Heart right ventricle (tissue), 16 donors: ENCODE results near the gene CCDC126. TPM values are rescaled to one million over a fixed set of nuclear protein-coding genes. Genes with fewer than 3 reads are reported as not detected.

Experiments used
- ATAC-seq, 8 donors: fragments of 200-7000 bp; cut with Tn5 transposase; one replicate each; pipeline ENCODE4 v1.9.1; 2020; ENCODE audit warnings: mild to moderate bottlenecking in 8 of 8, moderate library complexity in 8 of 8, moderate number of reproducible peaks in 1 of 8
- DNase-seq, 2 donors: peaks; one replicate each; pipeline ENCODE4 v3.0.0-alpha.2; 2020
- H3K27ac ChIP-seq, 10 donors: fragments of 200-600 bp; sonication (generic) in 2 of 10; one replicate each; pipeline versions ENCODE4 v1.5.0 to v1.8.0; 2020 to 2022; ENCODE audit warnings: mild to moderate bottlenecking in 3 of 10
- H3K27me3 ChIP-seq, 7 donors: fragments of 200-600 bp; one replicate each; pipeline ENCODE4 v1.8.0; 2021 to 2022; ENCODE audit warnings: mild to moderate bottlenecking in 2 of 7
- H3K36me3 ChIP-seq, 9 donors: fragments of 200-600 bp; sonication (generic) in 1 of 9; one replicate each; pipeline versions ENCODE4 v1.5.0 to v1.8.0; 2020 to 2022; ENCODE audit warnings: mild to moderate bottlenecking in 2 of 9
- H3K4me1 ChIP-seq, 9 donors: fragments of 200-600 bp; sonication (generic) in 1 of 9; one replicate each; pipeline versions ENCODE4 v1.5.0 to v1.8.0; 2020 to 2022; ENCODE audit warnings: mild to moderate bottlenecking in 4 of 9
- H3K4me3 ChIP-seq, 10 donors: fragments of 200-600 bp; sonication (generic) in 2 of 10; one replicate each; pipeline versions ENCODE4 v1.5.0 to v1.8.0; 2020 to 2022; ENCODE audit warnings: mild to moderate bottlenecking in 7 of 10, moderate library complexity in 2 of 10
- H3K9me3 ChIP-seq, 11 donors: fragments of 200-600 bp in 10 of 11; sonication (generic) in 2 of 11; one replicate each; pipeline versions ENCODE4 v1.5.0 to v1.8.0; 2013 to 2022; ENCODE audit warnings: mild to moderate bottlenecking in 2 of 11, control low read depth in 1 of 11, moderate library complexity in 1 of 11
- WGBS, 2 donors: extraction: QIAGEN DNeasy Blood & Tissue Kit; methylation state at CpG; one replicate each; pipeline ENCODE4 v1.1.7; 2013; ENCODE audit warnings: inconsistent platforms in 1 of 2; 5-methylcytosine and 5-hydroxymethylcytosine counted together
- intact Hi-C, 10 donors: fragments of 100-400 bp; cut with DNase I; formaldehyde crosslinking; loops; one replicate each; pipeline versions ENCODE4 v1.11.1 to v1.14.2; 2022
- polyA plus RNA-seq, 2 donors: library from polyadenylated mRNA; stranded (reverse); fragments of 200-250 nt; gene quantifications; one replicate each; pipeline ENCODE4 v1.2.3, GENCODE V29; 2013
- total RNA-seq, 10 donors: library from RNA; stranded (reverse); fragmentation: NEBNext Ultra II Directional in 3 of 10; extraction: Animal tissue kit (Norgen Biotek cat#: 25700) in 3 of 10; gene quantifications; one replicate each; pipeline versions ENCODE4 v1.2.1 to v1.2.4, GENCODE V29; 2021 to 2023
- TF ChIP-seq, protein P1 (sequence below), 9 donors: fragments of 200-600 bp; sonication (generic) in 2 of 9; IDR thresholded peaks; one replicate each; pipeline versions ENCODE4 v1.5.0 to v1.8.0; 2021 to 2022; ENCODE audit warnings: antibody characterized with exemption in 9 of 9, mild to moderate bottlenecking in 5 of 9, moderate library complexity in 1 of 9
- donor health status: Arrhythmogenic right ventricular cardiomyopathy.
- donor health status: ischemic (EF 13 %, LVEDD 7.1; RV severe dilation, severe dysfunction).
- donor health status: healthy with polysubstance abuse.
- donor health status: DM: no; HTN: yes; CAD: no.
- donor health status: DM: no; HTN: no; CAD: no.
- donor health status: ischemic (EF 25% LVEDD 6.9; RV normal size, moderate dysfunction).
- donor health status: ischemic (EF 25% LVEDD 5.7; RV mildly dilated, moderate dysfunction).
- donor health status: healthy.
- donor health status: DM: yes; HTN: yes; CAD: no.
- donor health status: Ischemic cardiomyopathy.
- donor health status: ischemic (EF 35%, LVEDD 5.7; RV mildly dilated, moderate dysfunction).
- donor health status: nonischemic (EF 11% LVEDD 7.7; RV severe dilation, severe dysfunction).
- donor health status: DM: yes; HTN: yes; CAD: no.
- donor health status: PGD.
- donor health status: ischemic (EF 29% LVEDD 5.4; RV normal size, mild dysfunction).
- donor health status: nonischemic (EF 23%, LVEDD 6.1; RV moderate dilation, normal function).

Gene CCDC126
- total and polyA plus RNA-seq, 12 donors, result 2.9 to 11.9 (median 8.7) TPM

DNA sequence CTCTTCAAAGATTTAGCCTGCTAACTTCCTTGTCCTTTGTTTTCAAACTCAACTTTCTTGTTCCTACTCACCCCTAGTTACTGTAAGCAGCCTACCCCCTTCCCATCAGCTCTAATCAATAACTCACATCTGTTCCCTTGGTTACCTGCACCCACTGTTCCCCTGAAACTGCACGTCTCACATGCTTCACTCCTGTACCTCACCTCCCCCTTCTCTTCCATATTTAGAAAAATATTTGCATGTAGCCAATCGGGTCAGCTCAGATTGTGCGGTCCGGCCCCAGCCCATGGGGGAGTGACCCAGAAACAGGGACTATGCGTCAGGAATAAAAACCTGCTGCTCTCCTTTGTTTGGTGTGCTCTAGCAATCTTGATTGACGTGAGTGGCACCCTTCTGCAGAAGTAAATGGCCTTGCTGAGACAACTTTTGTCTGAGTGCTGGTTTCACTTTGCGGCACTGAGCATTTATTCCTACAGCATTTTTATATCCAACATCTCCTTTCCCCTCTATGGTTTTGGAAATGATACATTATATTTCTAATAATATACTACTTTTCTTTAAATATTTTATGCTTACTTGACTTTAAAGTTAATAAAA is 61.7 kb downstream of the CCDC126 start:
- Histone ChIP-seq H3K4me1 (no peaks in the 10 kb centered on the region), H3K9me3 (peaks cover 0 to 46% (median 10%) of the 10 kb centered on the region in 11 donors), H3K4me3 (no peak overlapping the region), H3K27me3 (no peaks in the 10 kb centered on the region), H3K27ac (no peak overlapping the region), H3K36me3 (no peaks in the 10 kb centered on the region)
- 77 to 80% methylated on average over 7 of the region's 7 CpGs for WGBS, 2 donors
- ATAC-seq (no peak), DNase-seq (no peak)
- intact Hi-C loops, result no loop called here
- TF ChIP-seq, protein P1, sequence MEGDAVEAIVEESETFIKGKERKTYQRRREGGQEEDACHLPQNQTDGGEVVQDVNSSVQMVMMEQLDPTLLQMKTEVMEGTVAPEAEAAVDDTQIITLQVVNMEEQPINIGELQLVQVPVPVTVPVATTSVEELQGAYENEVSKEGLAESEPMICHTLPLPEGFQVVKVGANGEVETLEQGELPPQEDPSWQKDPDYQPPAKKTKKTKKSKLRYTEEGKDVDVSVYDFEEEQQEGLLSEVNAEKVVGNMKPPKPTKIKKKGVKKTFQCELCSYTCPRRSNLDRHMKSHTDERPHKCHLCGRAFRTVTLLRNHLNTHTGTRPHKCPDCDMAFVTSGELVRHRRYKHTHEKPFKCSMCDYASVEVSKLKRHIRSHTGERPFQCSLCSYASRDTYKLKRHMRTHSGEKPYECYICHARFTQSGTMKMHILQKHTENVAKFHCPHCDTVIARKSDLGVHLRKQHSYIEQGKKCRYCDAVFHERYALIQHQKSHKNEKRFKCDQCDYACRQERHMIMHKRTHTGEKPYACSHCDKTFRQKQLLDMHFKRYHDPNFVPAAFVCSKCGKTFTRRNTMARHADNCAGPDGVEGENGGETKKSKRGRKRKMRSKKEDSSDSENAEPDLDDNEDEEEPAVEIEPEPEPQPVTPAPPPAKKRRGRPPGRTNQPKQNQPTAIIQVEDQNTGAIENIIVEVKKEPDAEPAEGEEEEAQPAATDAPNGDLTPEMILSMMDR (IDR thresholded peaks at IDR 0.05), result no peak

DNA sequence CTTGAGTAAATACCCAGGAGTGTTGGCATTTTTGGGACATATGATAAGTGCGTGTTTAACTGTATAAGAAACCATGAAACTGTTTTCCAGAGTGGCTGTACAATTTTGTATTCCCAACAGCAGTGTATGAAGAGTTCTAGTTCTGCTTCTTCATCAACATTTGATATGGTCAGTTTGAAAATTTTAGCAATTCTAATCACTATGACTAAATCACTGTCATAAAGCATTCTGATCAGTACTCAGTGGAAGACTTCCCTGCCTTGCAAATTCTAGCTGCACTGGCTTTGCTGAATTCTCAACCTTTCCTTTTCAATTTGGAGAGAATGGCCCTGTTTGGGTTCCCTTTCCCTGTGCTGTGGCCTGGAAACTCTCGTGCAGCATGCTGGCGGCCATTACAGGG is 64.2 kb downstream of the CCDC126 start:
- Histone ChIP-seq H3K9me3 (peaks cover 0 to 23% (median 0%) of the 10 kb centered on the region in 11 donors), H3K27me3 (no peaks in the 10 kb centered on the region), H3K27ac (no peak overlapping the region), H3K36me3 (no peaks in the 10 kb centered on the region), H3K4me1 (peaks cover 0 to 4% (median 0%) of the 10 kb centered on the region in 9 donors), H3K4me3 (no peak overlapping the region)
- 79 to 92% methylated on average over 3 of the region's 3 CpGs for WGBS, 2 donors
- DNase-seq (no peak), ATAC-seq (no peak)
- intact Hi-C loops, result no loop called here
- TF ChIP-seq, protein P1 (IDR thresholded peaks at IDR 0.05), result no peak

DNA sequence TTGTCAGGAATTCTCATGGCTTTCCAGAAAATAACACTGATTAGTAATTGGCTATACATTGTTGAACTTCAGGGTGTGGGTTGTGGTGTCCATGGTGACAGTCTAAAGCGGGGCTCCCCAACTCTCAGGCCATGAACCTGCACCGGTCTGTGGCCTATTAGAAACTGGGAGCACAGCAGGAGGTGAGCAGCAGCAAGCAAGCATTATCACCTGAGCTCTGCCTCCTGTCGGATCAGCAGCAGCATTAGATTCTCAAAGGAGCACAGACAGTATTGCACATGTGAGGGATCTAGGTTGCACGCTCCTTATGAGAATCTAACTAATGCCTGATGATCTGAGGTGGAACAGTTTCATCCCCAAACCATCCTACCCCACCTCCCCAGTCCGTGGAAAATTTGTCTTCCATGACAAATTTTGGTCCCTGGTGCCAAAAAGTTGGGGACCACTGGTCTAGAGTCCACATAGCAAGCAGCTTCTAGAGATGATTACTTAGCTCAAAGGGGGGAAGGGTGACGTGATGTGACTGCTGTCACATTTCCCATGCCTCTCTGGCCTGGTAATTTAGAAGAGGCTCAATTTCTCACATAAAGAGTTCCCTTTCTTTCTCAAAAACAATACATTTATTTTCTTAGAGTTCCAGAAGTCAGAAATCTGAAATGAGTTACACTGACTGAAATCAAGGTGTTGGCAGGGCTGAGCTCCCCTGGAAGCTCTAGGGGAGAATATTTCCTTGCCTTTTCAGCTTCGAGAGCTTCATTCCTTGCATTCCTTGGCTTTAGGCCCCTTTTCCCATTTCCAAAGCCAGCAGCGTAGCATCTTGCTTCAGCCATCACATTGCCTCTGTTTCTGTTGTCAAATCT is 65.2 kb downstream of the CCDC126 start:
- Histone ChIP-seq H3K36me3 (no peaks in the 10 kb centered on the region), H3K4me3 (no peak overlapping the region), H3K9me3 (peaks cover 0 to 23% (median 0%) of the 10 kb centered on the region in 11 donors), H3K4me1 (peaks cover 0 to 4% (median 0%) of the 10 kb centered on the region in 9 donors), H3K27ac (no peak overlapping the region), H3K27me3 (no peaks in the 10 kb centered on the region)
- intact Hi-C loops, result no loop called here
- DNase-seq, result no peak
- TF ChIP-seq, protein P1 (IDR thresholded peaks at IDR 0.05), result no peak
- WGBS, 2 donors, result 73 to 74% methylated on average over 8 of the region's 8 CpGs
- ATAC-seq, result no peak

DNA sequence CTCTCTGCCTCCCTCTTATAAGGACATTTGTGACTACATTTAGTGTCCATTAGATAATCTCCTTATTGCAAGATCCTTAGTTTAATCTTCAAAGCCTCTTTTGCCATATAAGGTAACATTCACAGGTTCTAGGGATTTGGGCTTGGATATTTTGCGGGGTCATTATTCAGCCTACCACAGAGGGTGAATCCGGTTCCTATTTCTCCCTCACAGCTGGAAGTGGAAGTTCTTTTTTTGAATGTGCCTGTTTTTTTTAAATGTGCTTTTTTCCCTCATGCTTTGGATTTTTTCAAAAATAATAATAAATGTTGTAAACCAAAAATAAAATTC is 65.8 kb downstream of the CCDC126 start:
- peaks cover 0 to 4% (median 0%) of the 10 kb centered on the region in 9 donors for H3K4me1 ChIP-seq
- ATAC-seq, result no peak
- H3K9me3 ChIP-seq, result peaks cover 0 to 22% (median 0%) of the 10 kb centered on the region in 11 donors
- no peak overlapping the region for H3K27ac ChIP-seq
- H3K36me3 ChIP-seq, result no peaks in the 10 kb centered on the region
- no peak overlapping the region for H3K4me3 ChIP-seq
- H3K27me3 ChIP-seq, result no peaks in the 10 kb centered on the region
- intact Hi-C loops, result no loop called here
- 84 to 88% methylated on average over 2 of the region's 2 CpGs for WGBS, 2 donors
- no peak for DNase-seq
- TF ChIP-seq, protein P1 (IDR thresholded peaks at IDR 0.05), result no peak
